Cardiac muscle cell (in vitro differentiated cells and primary cell): Measurements from ENCODE around the gene DENND2A. TPM values are rescaled to one million over a fixed set of nuclear protein-coding genes. Genes with fewer than 3 reads are reported as not detected.

ENCODE experiments used
- DNase-seq, 2 donors: peaks; one replicate each; pipeline versions ENCODE4 v3.0.0 to v3.0.0-alpha.2; 2010 to 2017; ENCODE audit warnings: low read depth in 1 of 2, low spot score in 1 of 2
- H3K27ac ChIP-seq: fragments of 200-600 bp; sonication (generic); 2 replicates; pipeline ENCODE4 v1.5.1; 2016
- H3K27me3 ChIP-seq: fragments of 200-600 bp; sonication (generic); 2 replicates; pipeline ENCODE4 v1.6.0; 2016; ENCODE audit warnings: control low read depth
- H3K36me3 ChIP-seq: fragments of 200-600 bp; sonication (generic); 2 replicates; pipeline ENCODE4 v1.5.1; 2016; ENCODE audit warnings: control low read depth
- H3K4me1 ChIP-seq: fragments of 200-600 bp; sonication (generic); 2 replicates; pipeline ENCODE4 v1.8.1; 2017; ENCODE audit warnings: low read depth, mild to moderate bottlenecking, mixed run types
- H3K4me3 ChIP-seq: fragments of 200-600 bp; sonication (generic); 2 replicates; pipeline ENCODE4 v1.5.1; 2016; ENCODE audit warnings: mild to moderate bottlenecking
- H3K9me3 ChIP-seq: fragments of 200-600 bp; sonication (generic); 2 replicates; pipeline ENCODE4 v1.5.1; 2017; ENCODE audit warnings: low read depth, mild to moderate bottlenecking, control low read depth
- CTCF ChIP-seq: IDR thresholded peaks from 2 replicates; pipeline ENCODE4 v1.5.1; 2012; ENCODE audit warnings: low read depth, mild to moderate bottlenecking, low read length
- polyA plus RNA-seq: library from polyadenylated mRNA; unstranded; fragments of >200 nt; fragmentation: Nextera tagmentation; extraction: Ambion mirVana; gene quantifications from 2 replicates; pipeline ENCODE4 v1.2.1, GENCODE V29; 2016
- total RNA-seq: library from RNA; depleted of rRNA; stranded (reverse); fragments of >200 nt; gene quantifications from 2 replicates; pipeline ENCODE4 v1.2.3, GENCODE V29; 2016

The DENND2A gene
- total and polyA plus RNA-seq, 2 experiments from 2014 or later: 14.0 to 21.7 TPM

- H3K27me3 ChIP-seq: no peaks in the 10 kb centered on the region
- no peak overlapping the region for H3K27ac ChIP-seq
- H3K4me3 ChIP-seq: no peak overlapping the region
- no peaks in the 10 kb centered on the region for H3K9me3 ChIP-seq
- H3K4me1 ChIP-seq: no peaks in the 10 kb centered on the region
- H3K36me3 ChIP-seq: no peaks in the 10 kb centered on the region
- no peak for DNase-seq
- TF ChIP-seq CTCF: no peak
These were observed 40.3 kb downstream of the DENND2A start for GRCh38 chr7:140600341-140600740.

GRCh38 chr7:140597428-140597949 is 43.1 kb downstream of the DENND2A start:
- DNase-seq: peak in 1 of 2 donors; percentile 22
- Histone ChIP-seq H3K4me3 (no peak overlapping the region), H3K27me3 (no peaks in the 10 kb centered on the region), H3K36me3 (no peaks in the 10 kb centered on the region), H3K4me1 (no peaks in the 10 kb centered on the region), H3K27ac (no peak overlapping the region), H3K9me3 (no peaks in the 10 kb centered on the region)
- TF ChIP-seq CTCF: no peak

- Histone ChIP-seq H3K9me3 (no peaks in the 10 kb centered on the region), H3K4me1 (no peaks in the 10 kb centered on the region), H3K27me3 (no peaks in the 10 kb centered on the region), H3K4me3 (no peak overlapping the region), H3K36me3 (no peaks in the 10 kb centered on the region), H3K27ac (no peak overlapping the region)
- no peak for TF ChIP-seq CTCF
- peak in 1 of 2 donors; percentile 83 for DNase-seq
These were observed 43.8 kb downstream of the DENND2A start for GRCh38 chr7:140596519-140597427.

GRCh38 chr7:140595468-140596092 is 45.0 kb downstream of the DENND2A start:
- H3K4me1 ChIP-seq: no peaks in the 10 kb centered on the region
- no peaks in the 10 kb centered on the region for H3K9me3 ChIP-seq
- no peaks in the 10 kb centered on the region for H3K27me3 ChIP-seq
- no peak overlapping the region for H3K4me3 ChIP-seq
- no peak overlapping the region for H3K27ac ChIP-seq
- TF ChIP-seq CTCF: no peak
- DNase-seq: peak in 1 of 2 donors; percentile 36
- no peaks in the 10 kb centered on the region for H3K36me3 ChIP-seq

GRCh38 chr7:140594131-140594691 is 46.4 kb downstream of the DENND2A start:
- Histone ChIP-seq H3K27ac (no peak overlapping the region), H3K27me3 (no peaks in the 10 kb centered on the region), H3K9me3 (no peaks in the 10 kb centered on the region), H3K4me1 (no peaks in the 10 kb centered on the region), H3K4me3 (no peak overlapping the region), H3K36me3 (no peaks in the 10 kb centered on the region)
- no peak for DNase-seq
- no peak for TF ChIP-seq CTCF
